HCT116 (cell line): Measurements from ENCODE around the gene CD2. TPM values are rescaled to one million over a fixed set of nuclear protein-coding genes. Genes with fewer than 3 reads are reported as not detected.

ENCODE experiments used
- ATAC-seq: fragments of 200-7000 bp; cut with Tn5 transposase; 2 replicates; pipeline ENCODE4 v1.9.1; 2020; ENCODE audit warnings: mild to moderate bottlenecking, moderate library complexity
- BruUV-seq: library from RNA; stranded (reverse); fragments of 400-500 nt; replicated peaks from 2 replicates; lab custom pipeline; 2021; lab: Mats Ljungman, UMichigan
- CTCF ChIA-PET: fragments of 300-600 bp; sonication (Branson Sonifier 250); formaldehyde crosslinking; loops from one replicate; lab custom pipeline; 2021; ENCODE audit warnings: antibody characterized with exemption; lab: Charles Lee
- POLR2A ChIA-PET: fragments of 300-600, 350-600 bp; sonication (Branson Sonifier 250); formaldehyde crosslinking; loops from one replicate; lab custom pipeline; 2021; ENCODE audit warnings: antibody characterized with exemption; lab: Charles Lee
- RAD21 ChIA-PET, 2 experiments: fragments of 300-600 bp; sonication (Branson Sonifier 250); formaldehyde crosslinking; loops; one replicate each; lab custom pipeline; 2023; ENCODE audit warnings: low total read pairs in 2 of 2; ENCODE audit not compliant: uncharacterized antibody in 2 of 2, unreplicated experiment in 2 of 2, low non-redundant PET in 1 of 2; lab: Charles Lee
- DNase-seq: peaks from one replicate; pipeline ENCODE4 v3.0.0-alpha.2; 2010; ENCODE audit warnings: low read depth, low spot score
- H2AFZ ChIP-seq: fragments of 200-600 bp; shearing (Covaris generic), sonication (generic); 2 replicates; pipeline ENCODE4 v1.6.1; 2017; ENCODE audit warnings: low read depth, mixed run types, mixed read lengths, antibody characterized with exemption, low read length; ENCODE audit not compliant: poor library complexity, severe bottlenecking
- H3K27ac ChIP-seq: 2 replicates; pipeline ENCODE4 v1.5.1; 2012; ENCODE audit warnings: low read depth, low read length
- H3K27me3 ChIP-seq: fragments of 200-600 bp; sonication (generic); 2 replicates; pipeline ENCODE4 v1.6.1; 2016; ENCODE audit warnings: mixed run types, low read length, mixed read lengths; ENCODE audit not compliant: insufficient read depth
- H3K36me3 ChIP-seq, 2 experiments: fragments of 200-500 bp in 1 of 2; fragments of 200-600 bp in 1 of 2; sonication (Bioruptor generic) in 1 of 2; sonication (generic) in 1 of 2; 2 replicates each; pipeline versions ENCODE4 v1.5.1 to v1.6.1; 2014 to 2016; ENCODE audit warnings: low read length in 2 of 2, inconsistent platforms in 1 of 2, mixed read lengths in 1 of 2, mixed run types in 1 of 2; ENCODE audit not compliant: insufficient read depth in 2 of 2, control insufficient read depth in 1 of 2
- H3K4me1 ChIP-seq, 2 experiments: fragments of 200-600 bp in 1 of 2; sonication (generic) in 1 of 2; 2 replicates each; pipeline versions ENCODE4 v1.5.1 to v1.6.1; 2012 to 2017; ENCODE audit warnings: low read length in 2 of 2, inconsistent platforms in 1 of 2, mild to moderate bottlenecking in 1 of 2, mixed read lengths in 1 of 2, mixed run types in 1 of 2, moderate library complexity in 1 of 2; ENCODE audit not compliant: insufficient read depth in 2 of 2, control insufficient read depth in 1 of 2
- H3K4me2 ChIP-seq: fragments of 200-600 bp; sonication (generic); 2 replicates; pipeline ENCODE4 v1.6.1; 2017; ENCODE audit warnings: mixed run types, low read length, mixed read lengths
- H3K4me3 ChIP-seq, 2 experiments: fragments of 200-600 bp in 1 of 2; sonication (generic) in 1 of 2; replicated peaks in 1 of 2; 2 replicates each; pipeline ENCODE4 v1.5.1; 2011 to 2016; ENCODE audit warnings: low read length in 2 of 2, control low read depth in 1 of 2, low read depth in 1 of 2, mild to moderate bottlenecking in 1 of 2, mixed read lengths in 1 of 2, mixed run types in 1 of 2
- H3K79me2 ChIP-seq: fragments of 200-600 bp; sonication (generic); 2 replicates; pipeline ENCODE4 v1.6.1; 2017; ENCODE audit warnings: mild to moderate bottlenecking, mixed run types, low read length, moderate library complexity, mixed read lengths; ENCODE audit not compliant: insufficient read depth
- H3K9ac ChIP-seq: fragments of 200-600 bp; sonication (generic); 2 replicates; pipeline ENCODE4 v1.6.1; 2016; ENCODE audit warnings: low read length, mixed read lengths
- H3K9me2 ChIP-seq: fragments of 200-600 bp; sonication (generic), shearing (Covaris generic); 2 replicates; pipeline ENCODE4 v1.6.1; 2017; ENCODE audit warnings: mixed run types, mild to moderate bottlenecking, moderate library complexity; ENCODE audit not compliant: insufficient read depth
- H3K9me3 ChIP-seq, 2 experiments: fragments of 200-500 bp in 1 of 2; fragments of 200-600 bp in 1 of 2; sonication (Bioruptor generic) in 1 of 2; sonication (generic) in 1 of 2; 2 replicates each; pipeline ENCODE4 v1.6.1; 2014 to 2017; ENCODE audit warnings: low read length in 2 of 2, mixed read lengths in 2 of 2, inconsistent platforms in 1 of 2, low read depth in 1 of 2, mild to moderate bottlenecking in 1 of 2, mixed run types in 1 of 2, moderate library complexity in 1 of 2; ENCODE audit not compliant: control insufficient read depth in 1 of 2, insufficient read depth in 1 of 2
- H4K20me1 ChIP-seq: fragments of 200-600 bp; sonication (generic), shearing (Covaris generic); 2 replicates; pipeline ENCODE4 v1.6.1; 2017; ENCODE audit warnings: mixed run types, mild to moderate bottlenecking, moderate library complexity; ENCODE audit not compliant: insufficient read depth
- CEBPB ChIP-seq: IDR thresholded peaks from 2 replicates; pipeline ENCODE4 v1.6.1; 2012; ENCODE audit warnings: low read depth
- CTCF ChIP-seq, 3 experiments: fragments of 200-600 bp in 1 of 3; sonication (generic) in 1 of 3; IDR thresholded peaks in 2 of 3; conservative IDR thresholded peaks in 1 of 3; 2 replicates each; pipeline ENCODE4 v1.5.1; 2012 to 2017; ENCODE audit warnings: low read depth in 2 of 3, low read length in 2 of 3, antibody characterized with exemption in 1 of 3, borderline replicate concordance in 1 of 3, control low read depth in 1 of 3, mild to moderate bottlenecking in 1 of 3, mixed read lengths in 1 of 3, mixed run types in 1 of 3, moderate library complexity in 1 of 3; ENCODE audit not compliant: insufficient read depth in 1 of 3
- SRF ChIP-seq: IDR thresholded peaks from 2 replicates; pipeline ENCODE4 v1.6.1; 2012; ENCODE audit warnings: low read depth
- ZBTB33 ChIP-seq: IDR thresholded peaks from 2 replicates; pipeline ENCODE4 v1.6.1; 2011; ENCODE audit warnings: mild to moderate bottlenecking, low read length, moderate library complexity; ENCODE audit not compliant: insufficient replicate concordance; ENCODE audit errors: extremely low read depth
- ZFX ChIP-seq: fragments of 450-650 bp; IDR thresholded peaks from 2 replicates; pipeline ENCODE4 v1.6.1; 2017
- intact Hi-C: fragments of 100-400 bp; cut with micrococcal nuclease; formaldehyde crosslinking; loops from 2 replicates; pipeline ENCODE4 v1.10.0; 2022
- total RNA-seq: library from RNA; stranded (reverse); gene quantifications from one replicate; pipeline ENCODE4 v1.2.1, GENCODE V29; 2021; ENCODE audit not compliant: unreplicated experiment

The CD2 gene
- total RNA-seq, 1 experiment from 2014 or later = 0.57 TPM

GRCh38 chr1:116785006-116785405, 30.8 kb downstream of the CD2 start:
- ChIA-PET RAD21 (no interaction called here), CTCF (interaction anchor here (0.6 to 1.2 kb wide), 2 partner anchors 21 to 150 kb away, joined by 3 read pairs; no protein-coding TSS in a partner anchor)
- ATAC-seq (no peak), DNase-seq (no peak)
- Histone ChIP-seq H2AFZ (no peak overlapping the region), H4K20me1 (no peaks in the 10 kb centered on the region), H3K4me2 (no peak overlapping the region), H3K27ac (no peak overlapping the region), H3K9me2 (no peaks in the 10 kb centered on the region), H3K9ac (no peak overlapping the region), H3K36me3 (no peaks in the 10 kb centered on the region)
- BruUV-seq = no TSS peak
- TF ChIP-seq ZBTB33 (no peak), CTCF (IDR thresholded peaks at IDR 0.05 in 2 of 3, conservative IDR thresholded peaks at IDR 0.05 in 1 of 3; ENCODE audit: borderline replicate concordance in 1 of 3, insufficient read depth in 1 of 3, low read depth in 2 of 3, low read length in 2 of 3) (no peak)
- TF ChIP-seq, all 23 proteins: peak for 0
- Histone ChIP-seq H3K79me2 (no peaks in the 10 kb centered on the region), H3K4me3 (no peak overlapping the region), H3K4me1 (no peaks in the 10 kb centered on the region), H3K9me3 (no peaks in the 10 kb centered on the region), H3K27me3 (peaks cover 10% of the 10 kb centered on the region; the same call in 1 of the 2 replicates)
- POLR2A ChIA-PET = no interaction called here
- intact Hi-C loops = no loop called here

- Histone ChIP-seq H3K27me3 (peaks cover 10% of the 10 kb centered on the region; the same call in 1 of the 2 replicates), H3K79me2 (no peaks in the 10 kb centered on the region), H3K9ac (no peak overlapping the region)
- intact Hi-C loops = no loop called here
- RAD21 ChIA-PET = no interaction called here
- TF ChIP-seq CEBPB (no peak), SRF (no peak), ZFX (no peak)
- TF ChIP-seq, all 23 proteins: peak for 0
- no peak overlapping the region for H3K4me2 ChIP-seq
- no peak overlapping the region for H3K27ac ChIP-seq
- no peak overlapping the region for H3K4me3 ChIP-seq
- ChIA-PET POLR2A (no interaction called here), CTCF (no interaction called here)
- no peaks in the 10 kb centered on the region for H3K9me3 ChIP-seq
- H2AFZ ChIP-seq = no peak overlapping the region
- H4K20me1 ChIP-seq = no peaks in the 10 kb centered on the region
- ATAC-seq (no peak), DNase-seq (no peak)
- no TSS peak for BruUV-seq
- no peaks in the 10 kb centered on the region for H3K36me3 ChIP-seq
- H3K9me2 ChIP-seq = no peaks in the 10 kb centered on the region
- no peaks in the 10 kb centered on the region for H3K4me1 ChIP-seq
Observed at GRCh38 chr1:116786049-116786448, 31.8 kb downstream of the CD2 start.
